HEK293T (cell line): ENCODE data around the gene EPX.
A peak's percentile ranks its signal among the peaks of the same experiment; 100 is the strongest.

Experiments used
- CTCF ChIA-PET: fragments of 350-600 bp; formaldehyde crosslinking; extraction: SDS; loops from one replicate; lab custom pipeline; 2021; ENCODE audit warnings: antibody characterized with exemption, inconsistent platforms; lab: Yijun Ruan, JAX
- POLR2A ChIA-PET: fragments of 350-600 bp; formaldehyde crosslinking; extraction: SDS; loops from one replicate; lab custom pipeline; 2020; ENCODE audit warnings: antibody characterized with exemption, inconsistent platforms; lab: Yijun Ruan, JAX
- DNase-seq: peaks from one replicate; pipeline ENCODE4 v3.0.0; 2012; ENCODE audit warnings: mixed read lengths; ENCODE audit errors: extremely low spot score
- ARNT ChIP-seq: fragments of 450-650 bp; IDR thresholded peaks from 2 replicates; pipeline ENCODE4 v1.6.1; 2017; ENCODE audit warnings: mild to moderate bottlenecking
- BHLHE40 ChIP-seq: fragments of 450-650 bp; IDR thresholded peaks from 2 replicates; pipeline ENCODE4 v1.6.1; 2016; ENCODE audit warnings: mild to moderate bottlenecking, moderate library complexity, borderline replicate concordance
- CTBP1 ChIP-seq: fragments of 450-650 bp; IDR thresholded peaks from 2 replicates; pipeline ENCODE4 v1.6.1; 2016; ENCODE audit warnings: borderline replicate concordance
- ELF4 ChIP-seq: fragments of 450-650 bp; IDR thresholded peaks from 2 replicates; pipeline ENCODE4 v1.6.1; 2017; ENCODE audit warnings: antibody characterized with exemption
- FOXA1 ChIP-seq: fragments of 450-650 bp; IDR thresholded peaks from 2 replicates; pipeline ENCODE4 v1.6.1; 2016; ENCODE audit warnings: mild to moderate bottlenecking
- FOXK2 ChIP-seq: fragments of 450-650 bp; IDR thresholded peaks from 2 replicates; pipeline ENCODE4 v1.6.1; 2016; ENCODE audit warnings: mild to moderate bottlenecking
- FOXM1 ChIP-seq: fragments of 450-650 bp; IDR thresholded peaks from 2 replicates; pipeline ENCODE4 v1.6.1; 2017; ENCODE audit warnings: mild to moderate bottlenecking, borderline replicate concordance
- HDGF ChIP-seq: fragments of 450-650 bp; IDR thresholded peaks from 2 replicates; pipeline ENCODE4 v1.6.1; 2017; ENCODE audit warnings: antibody characterized with exemption, borderline replicate concordance
- L3MBTL2 ChIP-seq: fragments of 450-650 bp; conservative IDR thresholded peaks from 2 replicates; pipeline ENCODE4 v1.6.1; 2016; ENCODE audit warnings: mild to moderate bottlenecking
- LEF1 ChIP-seq: fragments of 450-650 bp; IDR thresholded peaks from 2 replicates; pipeline ENCODE4 v1.6.1; 2017; ENCODE audit warnings: mild to moderate bottlenecking, borderline replicate concordance
- NFRKB ChIP-seq: fragments of 450-650 bp; IDR thresholded peaks from 2 replicates; pipeline ENCODE4 v1.6.1; 2016; ENCODE audit warnings: mild to moderate bottlenecking, moderate library complexity
- PKNOX1 ChIP-seq: fragments of 450-650 bp; IDR thresholded peaks from 2 replicates; pipeline ENCODE4 v1.6.1; 2016
- SP1 ChIP-seq: fragments of 450-650 bp; IDR thresholded peaks from 2 replicates; pipeline ENCODE4 v1.6.1; 2017
- SUZ12 ChIP-seq: fragments of 450-650 bp; IDR thresholded peaks from 2 replicates; pipeline ENCODE4 v1.6.1; 2016; ENCODE audit warnings: mild to moderate bottlenecking
- TARDBP ChIP-seq: fragments of 450-650 bp; IDR thresholded peaks from 2 replicates; pipeline ENCODE4 v1.6.1; 2016
- ZNF384 ChIP-seq: fragments of 450-650 bp; IDR thresholded peaks from 2 replicates; pipeline ENCODE4 v1.6.1; 2016

Gene EPX

GRCh38 chr17:58183514-58183913 lies 9.0 kb upstream of the EPX start:
- DNase-seq: no peak
- ChIA-PET POLR2A (no interaction called here), CTCF (no interaction called here)
- TF ChIP-seq ELF4 (no peak), L3MBTL2 (no peak), SP1 (no peak), SUZ12 (no peak), ARNT (no peak), HDGF (no peak), FOXK2 (no peak)

GRCh38 chr17:58184308-58184985 lies 8.1 kb upstream of the EPX start:
- DNase-seq: peak; percentile 22
- ChIA-PET POLR2A (no interaction called here), CTCF (interaction anchor here (0.6 to 0.8 kb wide), 2 partner anchors 16 to 69 kb away, joined by 4 read pairs; no protein-coding TSS in a partner anchor)
- TF ChIP-seq ARNT (no peak), SP1 (no peak), L3MBTL2 (no peak)

GRCh38 chr17:58184986-58185761 lies 7.4 kb upstream of the EPX start:
- POLR2A ChIA-PET: no interaction called here
- no peak for DNase-seq
- TF ChIP-seq LEF1 (no peak), SP1 (no peak), TARDBP (no peak), ZNF384 (no peak), FOXM1 (no peak), CTBP1 (no peak), ELF4 (no peak), PKNOX1 (no peak), NFRKB (no peak), HDGF (no peak), FOXA1 (no peak), FOXK2 (no peak), L3MBTL2 (no peak), ARNT (no peak), BHLHE40 (no peak), SUZ12 (no peak)
- CTCF ChIA-PET: no interaction called here

- CTCF ChIA-PET: no interaction called here
- POLR2A ChIA-PET: no interaction called here
- DNase-seq: no peak
- TF ChIP-seq L3MBTL2 (no peak), LEF1 (no peak), FOXK2 (no peak), HDGF (no peak)
These were observed 5.9 kb upstream of the EPX start for GRCh38 chr17:58186591-58186990.

- DNase-seq: no peak
- ChIA-PET CTCF (no interaction called here), POLR2A (no interaction called here)
- TF ChIP-seq FOXM1 (no peak), L3MBTL2 (no peak), BHLHE40 (no peak), ZNF384 (no peak), HDGF (no peak), ARNT (no peak), SP1 (no peak), ELF4 (no peak), SUZ12 (no peak), PKNOX1 (no peak), FOXK2 (no peak), CTBP1 (no peak), TARDBP (no peak), NFRKB (no peak)
These were observed 5.5 kb upstream of the EPX start for GRCh38 chr17:58187063-58187462.

- TF ChIP-seq ELF4 (no peak), PKNOX1 (no peak), NFRKB (no peak), BHLHE40 (no peak), SUZ12 (no peak), FOXK2 (no peak), TARDBP (no peak), SP1 (no peak), CTBP1 (no peak), LEF1 (no peak)
- no peak for DNase-seq
- POLR2A ChIA-PET: no interaction called here
- CTCF ChIA-PET: no interaction called here
These were observed 4.9 kb upstream of the EPX start for GRCh38 chr17:58187675-58188074.
